CD4-positive, alpha-beta T cell (primary cell): ENCODE data around the gene CHD2. TPM values are rescaled to one million over a fixed set of nuclear protein-coding genes. Genes with fewer than 3 reads are reported as not detected.

Experiments used
- ATAC-seq: fragments of 200-7000 bp; cut with Tn5 transposase; one replicate; pipeline ENCODE4 v1.10.0; 2022; ENCODE audit warnings: mild to moderate bottlenecking; ENCODE audit not compliant: poor library complexity
- CTCF ChIA-PET: fragments of 350-600 bp; sonication (Branson Sonifier 250); formaldehyde crosslinking; loops from one replicate; lab custom pipeline; 2021; ENCODE audit warnings: antibody characterized with exemption, inconsistent platforms; lab: Charles Lee
- POLR2A ChIA-PET: fragments of 350-600 bp; sonication (Branson Sonifier 250); formaldehyde crosslinking; loops from one replicate; lab custom pipeline; 2021; ENCODE audit warnings: antibody characterized with exemption, inconsistent platforms; lab: Charles Lee
- DNase-seq, 14 experiments: peaks; one replicate each; pipeline ENCODE4 v3.0.0-alpha.2; 2013 to 2020; ENCODE audit warnings: mixed read lengths in 2 of 14
- H3K27ac ChIP-seq, 2 donors: one replicate each; pipeline versions ENCODE4 v1.5.1 to v1.7.0; 2013; ENCODE audit warnings: low read length in 2 of 2, low read depth in 1 of 2, mild to moderate bottlenecking in 1 of 2
- H3K27me3 ChIP-seq, 2 experiments: 1 replicate in 1 of 2; 2 replicates in 1 of 2; pipeline versions ENCODE4 v1.6.1 to v1.7.0; 2013; ENCODE audit warnings: low read length in 2 of 2, control low read depth in 1 of 2, mild to moderate bottlenecking in 1 of 2, moderate library complexity in 1 of 2; ENCODE audit not compliant: insufficient read depth in 2 of 2, control insufficient read depth in 1 of 2
- H3K36me3 ChIP-seq: one replicate; pipeline ENCODE4 v1.6.1; 2013; ENCODE audit warnings: low read length, control low read depth; ENCODE audit not compliant: insufficient read depth
- H3K4me1 ChIP-seq: one replicate; pipeline ENCODE4 v1.6.1; 2013; ENCODE audit warnings: low read length, control low read depth; ENCODE audit not compliant: insufficient read depth
- H3K4me3 ChIP-seq: one replicate; pipeline ENCODE4 v1.5.1; 2013; ENCODE audit warnings: mild to moderate bottlenecking, low read length, moderate library complexity
- H3K9me3 ChIP-seq, 2 experiments: 1 replicate in 1 of 2; 2 replicates in 1 of 2; pipeline versions ENCODE4 v1.6.1 to v1.7.0; 2013; ENCODE audit warnings: low read length in 2 of 2, mild to moderate bottlenecking in 2 of 2, control low read depth in 1 of 2, moderate library complexity in 1 of 2; ENCODE audit not compliant: control insufficient read depth in 1 of 2, insufficient read depth in 1 of 2
- H3K27ac Mint-ChIP-seq: one replicate; pipeline ENCODE4 v1.8.0; 2020; ENCODE audit warnings: mixed read lengths
- H3K27me3 Mint-ChIP-seq: one replicate; pipeline ENCODE4 v1.8.0; 2021; ENCODE audit warnings: mixed read lengths
- H3K36me3 Mint-ChIP-seq: one replicate; pipeline ENCODE4 v1.8.0; 2021; ENCODE audit warnings: low read depth, mixed read lengths
- H3K4me1 Mint-ChIP-seq: one replicate; pipeline ENCODE4 v1.8.0; 2021; ENCODE audit warnings: low read depth, mixed read lengths
- H3K4me3 Mint-ChIP-seq: one replicate; pipeline ENCODE4 v1.8.0; 2020; ENCODE audit warnings: mild to moderate bottlenecking, mixed read lengths
- H3K9me3 Mint-ChIP-seq: one replicate; pipeline ENCODE4 v1.8.0; 2020; ENCODE audit warnings: mixed read lengths
- intact Hi-C, 2 experiments: fragments of 100-400 bp; cut with DNase I in 1 of 2; cut with micrococcal nuclease in 1 of 2; formaldehyde crosslinking; loops; one replicate each; pipeline versions ENCODE4 v1.15.1 to v1.9.0; 2023 to 2025; cut with DNase I, micrococcal nuclease
- total RNA-seq, 174 experiments: library from RNA in 2 of 174; stranded (reverse) in 2 of 174; gene quantifications; one replicate each; pipeline ENCODE4 v1.2.3 and lab custom pipeline; 2021 to 2026
- TF ChIP-seq, protein P1 (sequence below): fragments of 200-600 bp; IDR thresholded peaks from one replicate; pipeline ENCODE4 v1.8.0; 2022; ENCODE audit warnings: antibody characterized with exemption, mild to moderate bottlenecking

The CHD2 gene
- total RNA-seq, 2 experiments from 2014 or later, result 615 to 660 TPM

DNA sequence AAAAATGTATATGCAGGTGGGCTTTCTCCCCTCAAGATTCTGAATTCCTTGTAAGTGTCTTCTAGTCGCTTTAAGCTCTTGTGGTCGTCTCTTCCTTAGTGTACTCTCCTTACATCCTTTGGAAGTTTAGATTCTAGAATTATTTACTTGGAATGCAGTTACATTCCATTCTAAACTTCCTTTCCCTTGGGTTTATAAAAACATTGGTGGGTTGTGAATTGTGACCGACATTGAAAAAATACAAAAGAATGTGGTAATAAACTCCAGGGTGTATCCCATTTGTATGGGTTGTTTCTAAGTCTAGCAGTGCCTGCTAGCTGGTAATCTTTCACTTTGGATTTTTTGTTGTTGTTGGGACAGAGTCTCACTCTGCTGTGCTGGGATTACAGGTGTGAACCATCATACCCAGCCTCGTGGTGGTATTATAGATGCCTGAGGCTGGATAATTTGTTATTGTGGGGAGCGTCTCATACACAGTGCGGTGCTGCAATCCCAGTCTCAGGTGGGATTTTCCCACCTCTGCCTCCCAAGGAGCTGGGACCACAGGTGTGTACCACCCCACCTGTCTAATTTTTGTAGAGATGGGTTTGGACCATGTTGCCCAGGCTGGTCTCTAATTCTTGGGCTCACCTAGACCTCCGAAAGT lies 9.1 kb downstream of the CHD2 start:
- ATAC-seq (no peak), DNase-seq (no peak)
- H3K4me1 ChIP-seq, result peaks cover 77% of the 10 kb centered on the region
- intact Hi-C loops, result no loop called here
- POLR2A ChIA-PET, result interaction anchor here (3.2 to 11.6 kb wide), 5 partner anchors 9 to 101 kb away, joined by 27 to 1007 read pairs (median 352); partner anchors contain the start of gene CHD2
- H3K27ac Mint-ChIP-seq, result peak overlapping the region; percentile 99
- peak overlapping the region; percentile 65 to 97 for H3K27ac ChIP-seq
- H3K9me3 Mint-ChIP-seq, result no peaks in the 10 kb centered on the region
- H3K4me3 ChIP-seq, result no peak overlapping the region
- no peaks in the 10 kb centered on the region for H3K27me3 ChIP-seq
- TF ChIP-seq, protein P1, sequence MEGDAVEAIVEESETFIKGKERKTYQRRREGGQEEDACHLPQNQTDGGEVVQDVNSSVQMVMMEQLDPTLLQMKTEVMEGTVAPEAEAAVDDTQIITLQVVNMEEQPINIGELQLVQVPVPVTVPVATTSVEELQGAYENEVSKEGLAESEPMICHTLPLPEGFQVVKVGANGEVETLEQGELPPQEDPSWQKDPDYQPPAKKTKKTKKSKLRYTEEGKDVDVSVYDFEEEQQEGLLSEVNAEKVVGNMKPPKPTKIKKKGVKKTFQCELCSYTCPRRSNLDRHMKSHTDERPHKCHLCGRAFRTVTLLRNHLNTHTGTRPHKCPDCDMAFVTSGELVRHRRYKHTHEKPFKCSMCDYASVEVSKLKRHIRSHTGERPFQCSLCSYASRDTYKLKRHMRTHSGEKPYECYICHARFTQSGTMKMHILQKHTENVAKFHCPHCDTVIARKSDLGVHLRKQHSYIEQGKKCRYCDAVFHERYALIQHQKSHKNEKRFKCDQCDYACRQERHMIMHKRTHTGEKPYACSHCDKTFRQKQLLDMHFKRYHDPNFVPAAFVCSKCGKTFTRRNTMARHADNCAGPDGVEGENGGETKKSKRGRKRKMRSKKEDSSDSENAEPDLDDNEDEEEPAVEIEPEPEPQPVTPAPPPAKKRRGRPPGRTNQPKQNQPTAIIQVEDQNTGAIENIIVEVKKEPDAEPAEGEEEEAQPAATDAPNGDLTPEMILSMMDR, result no peak
- no peaks in the 10 kb centered on the region for H3K9me3 ChIP-seq
- H3K27me3 Mint-ChIP-seq, result no peaks in the 10 kb centered on the region
- peak overlapping the region; percentile 63 for H3K4me3 Mint-ChIP-seq
- H3K4me1 Mint-ChIP-seq, result peaks cover 95% of the 10 kb centered on the region
- H3K36me3 ChIP-seq, result peaks cover 31% of the 10 kb centered on the region
- H3K36me3 Mint-ChIP-seq, result peaks cover 81% of the 10 kb centered on the region
- CTCF ChIA-PET, result interaction anchor here (0.9 to 1.3 kb wide), 2 partner anchors 10 to 21 kb away, joined by 3 read pairs; no protein-coding TSS in a partner anchor

DNA sequence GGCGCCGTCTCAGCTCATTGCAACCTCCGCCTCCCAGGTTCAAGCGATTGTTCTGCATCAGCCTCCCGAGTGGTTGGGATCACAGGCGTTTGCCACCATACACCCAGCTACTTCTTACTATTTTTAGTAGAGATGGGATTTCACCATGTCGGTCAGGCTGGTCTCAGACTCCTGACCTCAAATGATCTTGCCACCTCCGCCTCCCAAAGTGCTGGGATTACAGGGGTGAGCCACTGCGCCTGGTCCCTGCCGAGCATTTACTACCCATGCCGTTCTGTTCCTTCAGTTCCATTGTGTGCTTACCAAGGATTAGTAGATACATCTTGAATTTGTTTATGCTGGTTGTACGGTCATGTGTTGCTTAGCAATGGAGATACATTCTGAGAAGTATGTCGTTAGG lies 10.3 kb downstream of the CHD2 start:
- CTCF ChIA-PET, result interaction anchor here (0.9 kb wide), 1 partner anchor 8 kb away, joined by 3 read pairs; no protein-coding TSS in a partner anchor
- peak overlapping the region; percentile 99 for H3K27ac Mint-ChIP-seq
- Histone ChIP-seq H3K27ac (peak overlapping the region; percentile 42 to 51), H3K27me3 (no peaks in the 10 kb centered on the region), H3K36me3 (peaks cover 31% of the 10 kb centered on the region), H3K9me3 (no peaks in the 10 kb centered on the region), H3K4me3 (peak overlapping the region; percentile 3), H3K4me1 (peaks cover 78% of the 10 kb centered on the region)
- H3K4me1 Mint-ChIP-seq, result peaks cover 92% of the 10 kb centered on the region
- POLR2A ChIA-PET, result interaction anchor here (3.2 to 11.6 kb wide), 4 partner anchors 8 to 102 kb away, joined by 27 to 1007 read pairs (median 400); partner anchors contain the start of gene CHD2
- H3K4me3 Mint-ChIP-seq, result peak overlapping the region; percentile 80
- peaks cover 79% of the 10 kb centered on the region for H3K36me3 Mint-ChIP-seq
- no peak for DNase-seq
- TF ChIP-seq, protein P1, result no peak
- H3K27me3 Mint-ChIP-seq, result no peaks in the 10 kb centered on the region
- intact Hi-C loops, result no loop called here
- ATAC-seq, result no peak
- no peaks in the 10 kb centered on the region for H3K9me3 Mint-ChIP-seq

DNA sequence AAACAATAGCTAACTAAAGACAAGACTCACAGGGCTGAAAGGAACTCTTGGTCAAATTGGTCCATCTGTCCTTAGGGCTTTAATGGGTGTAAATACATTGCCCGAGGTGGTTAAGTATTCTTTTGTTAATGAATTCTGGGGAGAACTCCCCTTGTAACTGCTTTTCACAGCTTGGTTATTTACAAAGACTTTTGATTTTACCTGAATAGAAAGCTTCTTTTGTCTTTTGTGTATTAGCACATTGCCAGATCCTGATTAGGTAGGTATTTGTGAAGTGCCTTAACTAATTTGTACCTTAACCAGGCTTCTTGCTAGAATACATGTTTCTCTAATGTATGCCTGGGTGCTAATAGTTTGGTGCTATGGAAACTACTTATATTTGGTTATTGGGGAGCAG lies 14.0 kb downstream of the CHD2 start:
- Mint-ChIP-seq H3K27me3 (no peaks in the 10 kb centered on the region), H3K9me3 (no peaks in the 10 kb centered on the region), H3K27ac (peak overlapping the region; percentile 99), H3K4me3 (peak overlapping the region; percentile 91), H3K36me3 (peaks cover 73% of the 10 kb centered on the region), H3K4me1 (peaks cover 80% of the 10 kb centered on the region)
- DNase-seq (no peak), ATAC-seq (no peak)
- TF ChIP-seq, protein P1, result no peak
- Histone ChIP-seq H3K4me3 (peak overlapping the region; percentile 49), H3K27me3 (no peaks in the 10 kb centered on the region), H3K4me1 (peaks cover 85% of the 10 kb centered on the region), H3K27ac (peak overlapping the region; percentile 91 to 96), H3K36me3 (peaks cover 33% of the 10 kb centered on the region), H3K9me3 (no peaks in the 10 kb centered on the region)
- intact Hi-C loops, result loop anchor here in 1 of 2 experiments (1.0 to 2.0 kb wide), 4 partner anchors 8 to 105 kb away; partner anchors contain the start of gene CHD2
- ChIA-PET POLR2A (interaction anchor here (1.0 to 15.7 kb wide), 15 partner anchors 9 to 116 kb away, joined by 3 to 352 read pairs (median 7); partner anchors contain the start of gene CHD2), CTCF (interaction anchor here (0.9 to 5.7 kb wide), 5 partner anchors 9 to 117 kb away, joined by 3 to 51 read pairs (median 32); partner anchors contain the start of gene CHD2)
